ENCODE data around the gene FLRT2.

The FLRT2 gene

DNA sequence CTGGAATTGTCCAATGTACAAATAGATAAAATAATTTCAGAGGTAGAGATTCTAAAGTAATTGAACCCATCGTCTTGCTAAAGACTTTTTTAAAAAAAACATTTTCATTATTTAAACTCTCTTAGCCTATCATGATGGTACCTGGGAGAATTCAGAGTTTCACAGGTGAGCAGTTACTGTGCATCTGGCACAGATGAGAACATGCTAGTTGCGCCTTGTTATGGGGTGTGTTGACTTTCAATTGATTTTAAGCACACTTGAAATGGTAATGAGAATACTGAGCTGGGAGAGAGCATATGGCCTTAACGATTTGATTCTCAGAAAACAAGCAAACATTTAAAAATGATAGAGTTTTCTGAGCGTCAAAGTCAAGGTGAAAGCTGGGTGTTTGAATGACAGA lies 66.6 kb downstream of the FLRT2 start:
- no peak for DNase-seq (ENCODE audit: low read depth in 3 of 3)

DNA sequence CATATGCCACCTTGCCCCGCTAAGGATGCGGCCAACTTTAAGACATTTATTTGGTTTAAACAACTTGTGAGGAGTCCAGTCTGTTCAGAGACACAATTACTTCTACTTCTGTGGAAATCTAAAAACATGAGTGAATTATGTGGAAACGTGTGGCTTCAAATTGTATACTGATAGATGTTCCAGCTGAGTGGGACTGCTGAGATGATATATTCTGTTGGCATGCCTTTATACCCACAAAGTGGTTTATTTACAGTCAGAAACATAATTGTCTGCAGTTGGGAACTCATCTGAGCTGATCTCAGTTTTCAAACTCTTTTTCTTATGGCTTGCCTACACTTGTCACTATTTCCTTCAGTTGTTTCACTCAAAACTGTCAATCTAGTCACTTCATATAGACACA lies 67.8 kb downstream of the FLRT2 start:
- DNase-seq (ENCODE audit: low read depth in 3 of 3): no peak

DNA sequence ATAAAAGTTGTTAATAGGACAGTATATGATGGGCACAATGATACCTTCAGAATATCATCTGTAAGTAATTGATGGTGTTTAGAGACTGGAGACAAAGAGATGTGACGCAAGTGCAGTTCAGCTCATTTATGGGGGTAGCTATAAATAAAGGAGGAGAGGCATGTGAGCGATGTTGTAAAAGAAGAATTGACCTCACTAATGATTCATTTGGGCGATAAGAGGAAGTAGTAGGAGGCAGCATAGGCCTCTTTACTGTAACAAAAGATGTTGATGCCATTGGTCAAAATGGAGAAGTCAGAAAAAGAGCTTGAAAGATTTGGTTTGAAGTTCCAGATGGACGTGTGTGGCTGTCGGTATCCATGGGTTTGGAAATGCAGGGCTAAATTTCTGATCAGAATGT lies 70.0 kb downstream of the FLRT2 start:
- no peak for DNase-seq (ENCODE audit: low read depth in 3 of 3)

DNA sequence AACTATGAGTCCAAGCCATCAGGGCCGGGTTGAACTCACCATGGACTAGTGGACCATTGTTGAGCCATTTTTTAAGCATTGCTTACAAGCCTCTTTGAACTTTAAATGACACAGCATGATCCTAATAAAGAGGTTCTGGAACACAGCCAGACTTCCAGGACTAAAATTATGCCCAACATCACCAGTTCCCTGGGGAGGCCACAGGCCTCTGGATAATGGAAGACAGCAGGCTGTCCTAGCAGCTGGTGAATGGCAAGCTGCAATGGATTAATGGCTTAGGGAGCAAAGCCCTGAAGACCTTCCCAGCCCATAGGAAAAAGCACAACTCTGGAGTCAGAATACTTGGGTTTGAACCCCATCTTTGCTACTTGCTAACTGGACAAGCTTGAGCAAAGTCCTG lies 71.3 kb downstream of the FLRT2 start:
- no peak for DNase-seq (ENCODE audit: low read depth in 3 of 3)

DNA sequence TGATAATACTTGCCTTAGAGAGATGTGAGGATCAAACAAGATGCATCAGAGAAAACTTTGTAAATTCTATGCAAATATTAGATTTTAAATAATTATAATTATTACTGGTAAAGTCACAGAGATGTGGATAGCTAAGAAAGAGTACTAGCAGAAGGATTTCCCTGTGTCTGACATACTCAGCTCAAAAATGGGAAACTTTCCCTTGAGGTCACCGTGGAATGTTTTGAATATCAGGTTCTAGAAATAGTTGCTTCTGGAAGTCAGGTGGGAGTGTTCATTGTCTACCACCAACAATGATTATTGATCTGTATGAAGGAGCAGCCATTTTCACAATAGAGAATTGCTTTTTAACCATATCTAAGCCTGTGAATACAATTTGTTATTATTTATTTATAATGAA lies 71.7 kb downstream of the FLRT2 start:
- no peak for DNase-seq (ENCODE audit: low read depth in 3 of 3)

DNA sequence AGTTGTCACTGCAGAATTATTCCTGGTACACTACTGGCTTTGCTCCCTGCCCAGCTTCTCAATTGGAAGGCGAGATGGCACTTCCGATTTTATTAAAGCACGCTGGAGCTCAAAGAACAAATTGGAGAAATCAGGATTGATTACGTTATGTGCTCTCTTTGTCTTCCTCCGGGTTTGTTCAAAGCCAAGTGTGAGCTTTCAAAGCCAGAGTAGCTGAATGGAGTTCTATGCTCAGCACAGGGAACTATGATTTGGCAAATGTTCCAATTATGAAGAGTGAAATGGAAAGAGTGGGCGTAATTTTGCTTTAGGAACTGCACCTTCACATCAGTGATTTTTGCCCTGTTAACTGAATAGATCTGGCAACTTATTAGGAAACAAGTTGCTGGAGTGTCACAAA lies 72.4 kb downstream of the FLRT2 start:
- no peak for DNase-seq (ENCODE audit: low read depth in 3 of 3)

DNA sequence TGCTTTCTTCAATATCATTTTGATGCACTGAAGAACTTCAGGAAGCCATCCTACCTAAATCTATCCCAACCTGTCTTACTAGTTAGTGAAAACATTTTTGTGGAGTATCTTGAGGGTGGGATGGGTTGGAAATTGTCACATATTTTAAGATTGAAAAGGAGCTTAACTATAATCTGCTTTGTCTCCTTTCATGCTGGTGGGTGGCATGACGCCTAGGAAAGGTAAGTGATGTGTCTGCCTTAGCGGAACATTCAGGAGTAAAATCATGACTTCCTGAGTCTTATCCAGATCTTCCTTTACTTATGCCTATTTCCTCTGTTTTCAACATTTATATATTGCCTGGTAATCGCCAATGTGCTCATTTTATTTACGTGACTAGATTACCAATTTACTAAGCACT lies 74.1 kb downstream of the FLRT2 start:
- no peak for DNase-seq (ENCODE audit: low read depth in 3 of 3)

DNA sequence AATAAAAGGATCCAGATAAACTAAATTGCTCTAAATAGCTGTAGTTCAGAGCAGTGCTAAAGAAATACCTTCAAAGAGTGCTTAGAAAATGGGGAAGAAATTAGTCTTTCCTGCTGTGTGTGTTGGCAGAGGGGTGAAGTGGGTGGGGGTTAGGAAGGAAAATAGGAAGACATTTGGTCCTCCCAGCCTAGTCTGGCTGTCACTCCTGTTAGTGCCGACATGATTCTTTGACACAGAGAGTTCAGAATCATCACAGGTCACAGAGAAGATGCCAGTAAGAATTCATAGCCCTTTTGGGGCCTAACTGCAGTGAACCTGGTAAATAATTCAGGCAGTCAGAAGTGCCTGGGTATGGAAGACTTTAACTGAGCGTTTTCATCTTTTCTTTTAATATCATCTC lies 74.8 kb downstream of the FLRT2 start:
- no peak for DNase-seq (ENCODE audit: low read depth in 3 of 3)

DNA sequence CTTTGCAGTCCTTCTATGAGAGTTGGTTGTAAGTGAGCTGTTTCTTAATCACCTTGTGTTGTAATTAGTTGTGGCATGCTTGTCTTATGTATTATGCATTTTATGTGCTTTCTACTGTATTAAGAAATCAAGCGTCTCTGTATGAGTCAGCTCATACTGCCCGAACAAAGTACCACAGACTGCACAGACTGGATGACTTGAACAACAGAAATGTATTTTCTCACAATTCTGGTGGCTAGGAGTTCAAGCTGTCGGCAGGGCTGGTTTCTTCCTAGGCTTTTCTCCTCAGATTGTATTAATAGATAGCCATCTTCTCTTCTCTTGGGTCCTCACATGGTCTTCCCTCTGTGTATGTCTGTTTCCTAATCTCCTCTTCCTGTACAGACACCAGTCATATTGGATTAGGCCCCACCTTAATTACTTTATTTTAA lies 77.7 kb downstream of the FLRT2 start:
- DNase-seq (ENCODE audit: low read depth in 3 of 3): no peak

DNA sequence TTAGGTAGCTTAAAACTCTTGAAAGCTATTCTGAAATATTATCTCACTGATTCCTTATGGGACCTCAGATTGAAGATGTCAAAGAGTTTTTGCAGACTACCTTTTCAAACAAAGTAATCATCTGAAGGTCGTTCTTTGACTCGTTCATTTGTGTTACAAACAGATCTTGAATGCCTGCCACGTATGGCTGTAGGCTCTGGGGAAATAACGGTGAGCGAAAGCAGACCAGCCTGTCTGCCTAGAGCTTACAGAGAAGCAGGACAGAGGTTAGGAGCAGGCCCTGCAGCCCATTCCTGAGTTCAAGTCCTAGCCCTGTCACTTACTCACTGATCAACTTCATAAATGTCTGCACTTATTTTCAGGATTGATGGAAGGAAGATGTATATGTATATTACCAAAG lies 83.6 kb downstream of the FLRT2 start:
- no peak for DNase-seq (ENCODE audit: low read depth in 3 of 3)

DNA sequence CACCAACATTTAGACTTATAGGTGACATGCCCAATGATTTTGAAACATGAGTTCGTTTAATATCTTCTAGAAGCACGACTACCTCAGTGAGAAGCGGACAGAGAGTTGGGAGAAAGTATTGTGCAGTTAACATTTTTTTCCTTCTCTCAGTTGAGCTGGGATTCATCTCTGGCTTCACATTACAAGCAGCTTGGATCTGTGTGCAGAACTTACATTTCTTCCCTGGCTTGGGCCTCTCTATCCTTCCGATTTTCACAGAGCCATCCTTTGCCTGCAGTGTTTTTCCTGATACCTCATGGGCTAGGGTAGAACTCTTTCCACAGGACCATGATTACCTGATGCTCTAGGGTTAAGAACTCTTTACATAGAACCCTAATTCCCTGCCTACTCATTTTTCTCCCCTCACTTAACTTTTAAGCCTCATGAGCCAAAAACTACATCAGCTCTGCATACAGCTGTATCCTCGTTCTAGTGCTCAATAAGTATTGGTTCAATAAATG lies 86.5 kb downstream of the FLRT2 start:
- DNase-seq (ENCODE audit: low read depth in 3 of 3): no peak

DNA sequence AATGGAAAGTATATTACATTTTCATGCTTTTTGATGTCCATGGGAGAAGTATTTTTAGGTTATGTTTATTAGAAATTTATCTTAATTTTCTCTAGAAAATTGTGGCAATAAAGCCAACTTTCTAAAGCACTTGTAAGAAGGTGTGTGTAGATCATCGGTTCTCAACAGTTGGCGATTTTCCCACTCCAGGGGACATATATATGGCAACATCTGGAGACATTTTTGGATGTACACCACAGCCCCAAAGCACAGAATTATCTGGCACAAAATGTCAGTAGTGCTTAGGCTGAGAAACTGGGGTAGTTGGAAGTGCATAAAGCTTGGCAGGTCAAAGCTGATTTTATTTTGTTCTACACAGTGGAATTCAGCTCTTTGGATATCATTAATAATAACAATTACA lies 86.9 kb downstream of the FLRT2 start:
- DNase-seq (ENCODE audit: low read depth in 3 of 3): no peak

DNA sequence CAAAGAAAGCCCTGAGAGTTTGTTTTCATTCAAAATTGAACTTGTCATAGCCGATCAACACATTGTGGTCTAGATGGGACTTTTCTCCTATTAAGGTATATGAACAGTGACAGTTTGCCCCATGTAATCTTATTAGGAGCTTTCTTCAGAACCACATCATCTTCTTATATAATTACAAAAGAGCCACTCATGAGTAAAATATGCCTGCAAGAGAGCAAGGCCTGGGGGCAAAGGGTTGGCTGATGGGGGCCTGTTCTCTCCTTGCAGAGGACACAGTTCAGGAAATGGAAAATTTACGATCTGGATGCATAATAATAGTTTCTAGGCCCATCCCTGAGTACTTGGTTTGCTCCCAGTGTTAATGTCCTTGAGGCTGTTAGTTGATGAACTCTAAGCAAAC lies 87.8 kb downstream of the FLRT2 start:
- DNase-seq (ENCODE audit: low read depth in 3 of 3): no peak

DNA sequence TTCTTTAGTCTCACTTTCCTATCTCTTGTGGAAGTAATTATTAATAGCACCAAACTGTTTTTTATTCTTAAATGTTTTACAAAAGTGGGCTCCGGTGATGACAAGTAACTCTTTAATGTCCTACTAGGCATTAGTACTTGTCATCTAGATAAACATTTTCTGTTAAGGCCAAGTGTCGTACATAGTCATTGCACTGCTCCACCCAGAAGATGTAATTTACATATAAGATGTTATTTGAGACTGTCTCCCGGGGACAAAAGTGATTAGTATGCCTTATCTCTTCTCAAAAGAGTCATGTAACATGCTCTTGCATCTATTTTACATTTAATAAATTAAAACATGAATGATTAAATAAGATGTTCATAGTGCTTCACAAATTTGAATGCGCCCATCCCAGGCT lies 88.4 kb downstream of the FLRT2 start:
- no peak for DNase-seq (ENCODE audit: low read depth in 3 of 3)

DNA sequence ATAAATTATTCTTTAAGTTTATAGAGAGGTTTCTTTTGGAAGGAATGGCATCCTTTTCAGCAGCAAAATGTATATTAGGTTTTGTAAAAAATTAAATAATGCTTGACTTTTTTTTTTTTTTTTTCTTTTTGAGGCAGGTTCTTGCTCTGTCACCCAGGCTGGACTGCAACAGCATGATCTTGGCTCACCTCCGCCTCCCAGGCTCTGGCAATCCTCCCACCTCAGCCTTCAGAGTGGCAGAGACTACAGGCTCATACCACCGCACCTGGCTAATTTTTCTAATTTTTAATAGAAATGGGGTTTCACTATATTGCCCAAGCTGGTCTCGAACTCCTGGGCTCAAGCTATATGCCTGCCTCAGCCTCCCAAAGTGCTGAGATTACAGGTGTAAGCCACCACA lies 89.0 kb downstream of the FLRT2 start:
- no peak for DNase-seq (ENCODE audit: low read depth in 3 of 3)

DNA sequence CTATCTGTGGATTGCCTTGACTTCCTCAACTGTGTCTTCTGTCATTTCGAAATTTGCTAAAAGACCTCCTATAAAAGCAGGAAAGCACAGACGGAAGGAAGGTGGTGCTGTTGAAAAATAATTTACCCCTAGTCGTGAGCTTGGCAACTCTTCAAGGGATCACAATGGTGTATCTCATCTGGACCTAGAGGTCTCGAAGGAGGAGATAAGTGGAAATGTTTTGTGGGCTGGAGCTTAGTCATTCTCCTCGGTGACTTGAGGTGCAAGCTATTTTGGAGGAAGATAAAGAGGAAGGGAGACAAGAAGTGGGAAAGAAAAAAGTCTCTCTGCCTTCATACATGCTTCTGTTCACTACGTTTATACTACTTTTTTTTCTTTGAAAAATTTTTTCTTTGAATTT lies 89.9 kb downstream of the FLRT2 start:
- no peak for DNase-seq (ENCODE audit: low read depth in 3 of 3)

DNA sequence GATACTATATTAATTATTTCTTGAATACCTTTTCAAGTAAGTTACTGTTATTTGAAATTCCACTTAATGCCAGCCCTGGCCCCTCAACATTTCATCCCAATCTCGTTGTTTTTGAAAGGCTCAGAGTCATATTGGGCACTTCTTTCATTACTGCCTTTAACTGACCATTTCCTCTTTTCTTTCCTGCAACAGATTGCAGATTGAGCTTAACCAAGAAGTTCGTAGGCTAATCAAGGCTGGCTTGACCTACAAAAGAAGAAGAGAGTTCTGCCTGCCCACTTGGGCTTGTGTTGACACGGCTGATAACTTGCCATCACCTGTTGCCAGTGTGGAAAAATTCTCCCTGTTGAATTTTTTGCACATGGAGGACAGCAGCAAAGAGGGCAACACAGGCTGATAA lies 91.0 kb downstream of the FLRT2 start:
- no peak for DNase-seq (ENCODE audit: low read depth in 3 of 3)

DNA sequence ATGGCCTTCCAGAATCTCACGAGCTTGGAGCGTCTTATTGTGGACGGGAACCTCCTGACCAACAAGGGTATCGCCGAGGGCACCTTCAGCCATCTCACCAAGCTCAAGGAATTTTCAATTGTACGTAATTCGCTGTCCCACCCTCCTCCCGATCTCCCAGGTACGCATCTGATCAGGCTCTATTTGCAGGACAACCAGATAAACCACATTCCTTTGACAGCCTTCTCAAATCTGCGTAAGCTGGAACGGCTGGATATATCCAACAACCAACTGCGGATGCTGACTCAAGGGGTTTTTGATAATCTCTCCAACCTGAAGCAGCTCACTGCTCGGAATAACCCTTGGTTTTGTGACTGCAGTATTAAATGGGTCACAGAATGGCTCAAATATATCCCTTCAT lies 92.2 kb downstream of the FLRT2 start:
- no peak for DNase-seq (ENCODE audit: low read depth in 3 of 3)

DNA sequence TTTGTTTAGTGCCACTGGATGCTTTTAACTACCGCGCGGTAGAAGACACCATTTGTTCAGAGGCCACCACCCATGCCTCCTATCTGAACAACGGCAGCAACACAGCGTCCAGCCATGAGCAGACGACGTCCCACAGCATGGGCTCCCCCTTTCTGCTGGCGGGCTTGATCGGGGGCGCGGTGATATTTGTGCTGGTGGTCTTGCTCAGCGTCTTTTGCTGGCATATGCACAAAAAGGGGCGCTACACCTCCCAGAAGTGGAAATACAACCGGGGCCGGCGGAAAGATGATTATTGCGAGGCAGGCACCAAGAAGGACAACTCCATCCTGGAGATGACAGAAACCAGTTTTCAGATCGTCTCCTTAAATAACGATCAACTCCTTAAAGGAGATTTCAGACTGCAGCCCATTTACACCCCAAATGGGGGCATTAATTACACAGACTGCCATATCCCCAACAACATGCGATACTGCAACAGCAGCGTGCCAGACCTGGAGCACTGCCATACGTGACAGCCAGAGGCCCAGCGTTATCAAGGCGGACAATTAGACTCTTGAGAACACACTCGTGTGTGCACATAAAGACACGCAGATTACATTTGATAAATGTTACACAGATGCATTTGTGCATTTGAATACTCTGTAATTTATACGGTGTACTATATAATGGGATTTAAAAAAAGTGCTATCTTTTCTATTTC lies 93.2 kb downstream of the FLRT2 start:
- no peak for DNase-seq (ENCODE audit: low read depth in 3 of 3)

DNA sequence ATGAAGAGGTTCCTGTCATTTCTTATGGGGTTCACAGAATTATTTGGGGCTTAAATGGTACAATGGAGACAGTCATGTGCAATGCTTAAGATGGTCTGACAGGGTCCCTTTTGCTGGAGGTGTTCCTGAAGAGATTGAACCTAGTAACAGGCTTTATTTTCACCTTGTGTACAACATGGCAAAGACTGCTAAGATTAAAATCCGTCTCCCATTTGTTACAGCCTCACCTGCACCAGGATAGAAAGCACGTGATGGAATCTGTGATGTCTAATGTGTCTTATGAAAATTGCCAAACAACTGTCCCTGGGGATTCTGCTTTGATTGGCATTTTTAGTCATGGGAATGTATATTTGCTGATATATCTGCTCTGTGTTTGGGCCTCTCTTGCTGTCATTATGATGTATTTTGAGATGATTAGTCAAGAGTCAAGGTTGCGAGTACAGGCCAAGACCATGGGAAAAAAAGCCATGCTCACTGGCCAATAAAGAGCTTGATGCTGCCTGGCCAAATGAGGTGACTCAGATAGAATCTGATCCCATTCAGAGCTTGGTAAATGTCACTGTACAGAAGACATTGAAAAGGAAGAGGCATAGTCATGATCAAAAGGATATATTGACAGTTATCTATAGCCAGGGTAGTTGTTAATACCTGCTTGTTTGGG lies 96.1 kb downstream of the FLRT2 start:
- no peak for DNase-seq (ENCODE audit: low read depth in 3 of 3)

DNA sequence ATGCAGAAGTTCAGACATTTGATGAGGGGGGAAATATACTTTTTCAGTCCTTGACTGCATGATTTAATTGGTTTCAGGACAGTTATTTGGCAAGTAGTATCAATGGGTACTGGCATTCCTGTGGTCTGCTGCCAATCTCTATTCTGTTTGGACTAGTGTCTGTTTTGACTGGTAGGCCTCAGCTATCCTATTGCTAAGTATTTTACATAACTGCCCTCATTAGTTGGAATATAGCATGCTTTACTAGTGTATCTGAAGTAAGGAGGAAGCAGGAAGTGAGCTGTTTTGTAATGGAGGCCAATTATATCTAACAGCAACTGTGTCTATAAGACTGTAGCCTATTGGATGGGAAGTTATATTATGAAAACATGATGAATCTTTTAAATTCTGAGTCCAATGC lies 104.3 kb downstream of the FLRT2 start:
- no peak for DNase-seq (ENCODE audit: low read depth in 3 of 3)

DNA sequence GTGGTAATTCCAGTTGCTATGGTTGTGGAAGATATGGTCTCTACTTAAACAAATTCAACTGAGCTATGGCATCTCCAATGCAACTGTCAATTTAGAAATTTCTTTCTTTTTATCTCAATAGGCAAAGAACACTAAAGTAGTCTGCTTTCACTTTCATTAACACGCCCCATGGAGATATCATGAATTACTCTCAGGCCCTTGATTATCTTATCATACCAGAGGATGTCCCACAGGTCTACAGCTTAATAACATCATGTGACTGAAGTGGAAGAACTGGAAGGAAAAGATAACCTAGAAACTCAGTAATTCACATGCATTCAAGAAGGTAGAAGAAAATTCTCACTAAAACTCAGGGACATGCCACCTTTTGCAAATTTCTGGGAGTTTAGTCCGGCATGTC lies 114.3 kb downstream of the FLRT2 start:
- DNase-seq (ENCODE audit: low read depth in 3 of 3): no peak

DNA sequence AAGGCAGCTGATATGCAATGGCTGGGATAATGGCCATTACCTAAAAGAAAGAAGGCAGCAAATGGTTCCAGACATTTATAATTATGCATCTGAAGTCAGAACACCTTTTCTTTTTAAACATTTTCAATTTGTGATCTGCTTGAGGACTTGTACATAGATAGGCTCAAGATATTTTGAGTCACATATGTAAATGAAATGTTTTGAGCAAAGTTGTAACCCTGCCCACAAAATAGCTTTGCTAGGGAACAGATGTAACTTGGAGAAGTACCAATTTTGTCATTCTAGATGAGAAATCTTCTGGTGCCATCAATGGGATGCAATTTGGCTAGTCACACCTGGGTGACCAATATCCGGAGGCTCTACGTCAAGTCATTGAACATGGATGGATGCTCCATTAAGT lies 123.1 kb downstream of the FLRT2 start:
- no peak for DNase-seq (ENCODE audit: low read depth in 3 of 3)
